GM12874 (cell line): ENCODE measurements around the gene IRF2.

ENCODE experiments used
- TF ChIP-seq, protein P1 (sequence below): IDR thresholded peaks from 2 replicates; pipeline ENCODE4 v1.5.1; 2011; ENCODE audit warnings: low read depth, mild to moderate bottlenecking, control low read depth, low read length, moderate library complexity; ENCODE audit not compliant: insufficient read depth

IRF2 gene

DNA sequence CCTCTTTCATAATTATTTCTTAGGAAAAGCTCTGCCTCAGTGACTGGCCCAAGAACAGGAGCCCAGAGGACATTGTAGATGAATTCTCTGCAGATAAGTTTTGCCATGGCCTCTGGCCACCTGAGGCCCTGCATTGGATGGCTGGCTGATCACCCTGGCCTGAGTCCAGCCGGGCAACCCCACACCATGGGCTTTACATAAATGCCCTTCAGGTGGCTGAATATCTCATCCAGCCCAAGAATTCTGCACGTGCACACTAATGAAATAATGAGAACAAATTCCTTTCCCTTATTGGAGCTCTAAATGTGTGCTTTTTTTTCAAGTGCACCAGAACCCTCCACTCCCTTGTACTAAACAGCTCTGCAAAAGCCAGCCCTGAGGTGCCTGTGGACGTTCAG, 65.7 kb downstream of the IRF2 start:
- TF ChIP-seq, protein P1, sequence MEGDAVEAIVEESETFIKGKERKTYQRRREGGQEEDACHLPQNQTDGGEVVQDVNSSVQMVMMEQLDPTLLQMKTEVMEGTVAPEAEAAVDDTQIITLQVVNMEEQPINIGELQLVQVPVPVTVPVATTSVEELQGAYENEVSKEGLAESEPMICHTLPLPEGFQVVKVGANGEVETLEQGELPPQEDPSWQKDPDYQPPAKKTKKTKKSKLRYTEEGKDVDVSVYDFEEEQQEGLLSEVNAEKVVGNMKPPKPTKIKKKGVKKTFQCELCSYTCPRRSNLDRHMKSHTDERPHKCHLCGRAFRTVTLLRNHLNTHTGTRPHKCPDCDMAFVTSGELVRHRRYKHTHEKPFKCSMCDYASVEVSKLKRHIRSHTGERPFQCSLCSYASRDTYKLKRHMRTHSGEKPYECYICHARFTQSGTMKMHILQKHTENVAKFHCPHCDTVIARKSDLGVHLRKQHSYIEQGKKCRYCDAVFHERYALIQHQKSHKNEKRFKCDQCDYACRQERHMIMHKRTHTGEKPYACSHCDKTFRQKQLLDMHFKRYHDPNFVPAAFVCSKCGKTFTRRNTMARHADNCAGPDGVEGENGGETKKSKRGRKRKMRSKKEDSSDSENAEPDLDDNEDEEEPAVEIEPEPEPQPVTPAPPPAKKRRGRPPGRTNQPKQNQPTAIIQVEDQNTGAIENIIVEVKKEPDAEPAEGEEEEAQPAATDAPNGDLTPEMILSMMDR, result no peak

DNA sequence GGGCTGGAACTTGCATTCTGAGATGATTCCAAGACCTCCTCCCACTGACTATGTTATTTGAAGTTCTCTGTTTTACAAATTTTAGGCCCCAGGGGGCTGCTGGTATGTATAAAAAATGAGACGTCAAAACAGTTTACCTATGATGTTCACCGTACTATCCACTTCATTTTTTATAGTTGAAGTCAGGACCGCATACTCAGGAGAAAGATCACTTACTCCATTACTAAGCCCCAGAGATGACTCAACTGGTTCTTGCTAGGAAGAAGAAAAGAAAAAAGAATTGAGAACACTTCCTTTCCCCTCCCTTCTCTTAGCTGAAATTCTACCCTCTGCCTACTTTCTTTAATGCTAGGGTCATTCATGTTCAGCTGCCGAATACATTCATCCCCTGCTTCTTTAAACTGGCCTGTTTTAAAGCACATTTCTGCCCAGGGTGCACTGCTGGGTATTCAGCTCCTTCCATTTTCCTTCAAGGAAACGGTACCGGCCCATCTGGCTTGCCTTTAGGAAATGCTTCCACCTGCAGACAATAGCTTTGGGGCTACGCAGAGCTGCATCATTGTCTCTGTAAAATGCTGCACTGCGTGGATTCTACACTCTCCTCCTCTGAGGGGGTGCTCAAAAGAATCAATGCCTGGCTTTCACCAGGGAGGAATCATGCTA, 66.2 kb downstream of the IRF2 start:
- TF ChIP-seq, protein P1, result no peak

DNA sequence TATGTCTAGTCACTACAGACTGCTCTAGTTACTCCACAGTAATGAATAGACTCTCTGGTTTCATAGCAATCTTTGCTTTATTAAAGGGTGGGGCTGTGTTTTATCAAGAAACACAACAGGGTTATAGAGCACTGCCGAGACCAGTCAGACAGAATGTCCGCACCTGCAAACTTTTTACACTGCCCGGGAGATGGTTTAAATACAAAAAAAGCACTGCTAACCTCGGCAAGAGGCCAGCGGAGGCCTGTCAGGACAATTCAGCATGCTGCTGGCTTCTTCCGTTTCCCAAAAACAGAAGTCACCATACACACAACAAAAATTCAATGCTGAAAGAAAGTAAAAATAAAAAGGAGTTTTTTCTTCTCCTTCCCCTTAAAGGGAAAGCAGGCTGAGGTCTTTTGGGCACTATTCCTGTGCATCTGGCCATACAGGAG, 67.4 kb downstream of the IRF2 start:
- TF ChIP-seq, protein P1, result no peak

DNA sequence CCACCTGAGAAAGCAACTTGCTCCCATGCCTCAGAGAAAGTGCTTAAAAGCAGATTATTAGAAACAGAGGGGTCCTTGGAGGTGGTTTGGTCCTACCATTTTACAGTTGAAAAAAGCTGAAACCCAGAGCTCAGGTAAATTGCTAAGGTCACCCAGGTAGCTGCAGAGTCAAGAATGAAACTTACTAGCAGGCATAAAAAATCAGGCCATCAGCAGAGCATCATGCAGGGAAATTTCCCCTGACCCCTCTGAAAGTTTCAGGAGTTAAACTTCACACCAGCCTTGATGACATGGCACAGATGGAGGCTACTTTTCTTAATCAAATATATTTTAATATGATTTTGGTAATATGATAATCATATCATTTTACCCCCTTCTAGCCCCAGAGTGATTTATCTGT, 70.3 kb downstream of the IRF2 start:
- TF ChIP-seq, protein P1, result no peak

DNA sequence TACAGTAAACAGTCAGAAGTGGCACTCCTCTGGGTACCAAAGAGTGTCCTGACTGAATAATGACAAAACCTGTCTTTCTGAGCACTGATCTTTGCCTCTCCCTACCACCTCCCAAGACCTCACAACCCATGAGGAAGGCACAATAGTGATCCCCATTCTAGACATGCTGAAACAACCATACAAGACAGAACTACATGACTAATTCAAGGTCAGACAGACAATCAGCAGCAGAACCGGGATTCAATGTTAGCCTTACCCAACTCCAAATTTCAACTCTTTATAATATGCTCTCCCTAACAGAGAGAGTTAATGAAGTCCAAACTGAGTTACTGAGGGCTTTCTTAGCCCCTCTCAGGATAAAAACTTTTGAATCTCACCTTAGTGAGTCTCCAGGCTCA, 71.0 kb downstream of the IRF2 start:
- TF ChIP-seq, protein P1, result no peak

- TF ChIP-seq, protein P1, result no peak
Measured at GRCh38 chr4:184402740-184403383, 71.5 kb downstream of the IRF2 start.

GRCh38 chr4:184402239-184402638, 72.1 kb downstream of the IRF2 start:
- TF ChIP-seq, protein P1, result no peak
